T-helper 2 cell treated with Interferon-gamma antibody and Interleukin-4, amounts not matched to agents 5 μg/mL and 100 μg/mL, for 36 hours (primary cell): Measurements from ENCODE around the gene CFAP45.
A peak's percentile ranks its signal among the peaks of the same experiment; 100 is the strongest.

Experiments used
- DNase-seq: peaks from one replicate; pipeline ENCODE4 v3.0.0; 2021; ENCODE audit warnings: low spot score
- H3K27ac Mint-ChIP-seq: one replicate; pipeline ENCODE4 v1.8.0; 2021; ENCODE audit warnings: mild to moderate bottlenecking, mixed read lengths
- H3K27me3 Mint-ChIP-seq: one replicate; pipeline ENCODE4 v1.8.0; 2021; ENCODE audit warnings: low read depth, mixed read lengths
- H3K36me3 Mint-ChIP-seq: one replicate; pipeline ENCODE4 v1.8.0; 2021; ENCODE audit warnings: low read depth, mixed read lengths
- H3K4me1 Mint-ChIP-seq: one replicate; pipeline ENCODE4 v1.8.0; 2021; ENCODE audit warnings: low read depth, mixed read lengths
- H3K4me3 Mint-ChIP-seq: one replicate; pipeline ENCODE4 v1.8.0; 2022; ENCODE audit warnings: mild to moderate bottlenecking, moderate library complexity, mixed read lengths
- H3K9me3 Mint-ChIP-seq: one replicate; pipeline ENCODE4 v1.8.0; 2021; ENCODE audit warnings: mixed read lengths

Gene CFAP45

GRCh38 chr1:159892944-159893343 lies 7.0 kb downstream of the CFAP45 start:
- Mint-ChIP-seq H3K27ac (no peak overlapping the region), H3K27me3 (peaks cover 21% of the 10 kb centered on the region), H3K9me3 (no peaks in the 10 kb centered on the region), H3K4me1 (peaks cover 12% of the 10 kb centered on the region), H3K36me3 (no peaks in the 10 kb centered on the region), H3K4me3 (no peak overlapping the region)
- DNase-seq: no peak

GRCh38 chr1:159891275-159892157 lies 8.4 kb downstream of the CFAP45 start:
- Mint-ChIP-seq H3K27ac (no peak overlapping the region), H3K4me1 (peaks cover 12% of the 10 kb centered on the region), H3K27me3 (peaks cover 21% of the 10 kb centered on the region), H3K9me3 (no peaks in the 10 kb centered on the region), H3K4me3 (no peak overlapping the region), H3K36me3 (no peaks in the 10 kb centered on the region)
- peak; percentile 70 for DNase-seq

- DNase-seq: no peak
- Mint-ChIP-seq H3K4me3 (no peak overlapping the region), H3K27ac (no peak overlapping the region), H3K9me3 (no peaks in the 10 kb centered on the region), H3K36me3 (no peaks in the 10 kb centered on the region), H3K27me3 (peaks cover 12% of the 10 kb centered on the region), H3K4me1 (peaks cover 12% of the 10 kb centered on the region)
Observed at GRCh38 chr1:159890390-159890789, 9.6 kb downstream of the CFAP45 start.

- peaks cover 7% of the 10 kb centered on the region for H3K27me3 Mint-ChIP-seq
- peaks cover 12% of the 10 kb centered on the region for H3K4me1 Mint-ChIP-seq
- H3K36me3 Mint-ChIP-seq: no peaks in the 10 kb centered on the region
- no peak overlapping the region for H3K27ac Mint-ChIP-seq
- H3K4me3 Mint-ChIP-seq: no peak overlapping the region
- no peaks in the 10 kb centered on the region for H3K9me3 Mint-ChIP-seq
- no peak for DNase-seq
Observed at GRCh38 chr1:159889821-159890252, 10.1 kb downstream of the CFAP45 start.

- Mint-ChIP-seq H3K36me3 (no peaks in the 10 kb centered on the region), H3K4me1 (peaks cover 12% of the 10 kb centered on the region), H3K9me3 (no peaks in the 10 kb centered on the region), H3K4me3 (no peak overlapping the region), H3K27me3 (peaks cover 4% of the 10 kb centered on the region), H3K27ac (no peak overlapping the region)
- no peak for DNase-seq
Observed at GRCh38 chr1:159889202-159889601, 10.8 kb downstream of the CFAP45 start.

- H3K27ac Mint-ChIP-seq: no peak overlapping the region
- no peak for DNase-seq
- H3K4me1 Mint-ChIP-seq: peaks cover 2% of the 10 kb centered on the region
- H3K4me3 Mint-ChIP-seq: no peak overlapping the region
- no peaks in the 10 kb centered on the region for H3K27me3 Mint-ChIP-seq
- no peaks in the 10 kb centered on the region for H3K9me3 Mint-ChIP-seq
- H3K36me3 Mint-ChIP-seq: no peaks in the 10 kb centered on the region
Observed at GRCh38 chr1:159884296-159884695, 15.7 kb downstream of the CFAP45 start.

GRCh38 chr1:159883134-159883533 lies 16.8 kb downstream of the CFAP45 start:
- H3K27me3 Mint-ChIP-seq: no peaks in the 10 kb centered on the region
- H3K27ac Mint-ChIP-seq: no peak overlapping the region

GRCh38 chr1:159882527-159882862 lies 17.5 kb downstream of the CFAP45 start:
- Mint-ChIP-seq H3K36me3 (no peaks in the 10 kb centered on the region), H3K4me1 (no peaks in the 10 kb centered on the region), H3K27me3 (no peaks in the 10 kb centered on the region), H3K9me3 (no peaks in the 10 kb centered on the region), H3K27ac (no peak overlapping the region), H3K4me3 (no peak overlapping the region)
- no peak for DNase-seq

More at GRCh38 chr1:159883134-159883533, 16.8 kb downstream of the CFAP45 start:
- H3K4me3 Mint-ChIP-seq: no peak overlapping the region
- H3K9me3 Mint-ChIP-seq: no peaks in the 10 kb centered on the region
- H3K36me3 Mint-ChIP-seq: no peaks in the 10 kb centered on the region
- DNase-seq: no peak
- H3K4me1 Mint-ChIP-seq: no peaks in the 10 kb centered on the region

GRCh38 chr1:159881622-159882526 lies 18.1 kb downstream of the CFAP45 start:
- no peak overlapping the region for H3K4me3 Mint-ChIP-seq
- no peaks in the 10 kb centered on the region for H3K27me3 Mint-ChIP-seq
- no peaks in the 10 kb centered on the region for H3K36me3 Mint-ChIP-seq
- H3K4me1 Mint-ChIP-seq: no peaks in the 10 kb centered on the region
- DNase-seq: no peak
- no peak overlapping the region for H3K27ac Mint-ChIP-seq
- no peaks in the 10 kb centered on the region for H3K9me3 Mint-ChIP-seq

GRCh38 chr1:159880430-159880829 lies 19.5 kb downstream of the CFAP45 start:
- Mint-ChIP-seq H3K4me1 (no peaks in the 10 kb centered on the region), H3K4me3 (no peak overlapping the region), H3K9me3 (no peaks in the 10 kb centered on the region), H3K27me3 (no peaks in the 10 kb centered on the region), H3K27ac (no peak overlapping the region), H3K36me3 (no peaks in the 10 kb centered on the region)
- no peak for DNase-seq

GRCh38 chr1:159879977-159880376 lies 20.0 kb downstream of the CFAP45 start:
- H3K4me1 Mint-ChIP-seq: no peaks in the 10 kb centered on the region

GRCh38 chr1:159879136-159879535 lies 20.8 kb downstream of the CFAP45 start:
- DNase-seq: no peak
- Mint-ChIP-seq H3K36me3 (no peaks in the 10 kb centered on the region), H3K4me3 (no peak overlapping the region), H3K27me3 (no peaks in the 10 kb centered on the region), H3K9me3 (no peaks in the 10 kb centered on the region), H3K27ac (no peak overlapping the region), H3K4me1 (no peaks in the 10 kb centered on the region)

More at GRCh38 chr1:159879977-159880376, 20.0 kb downstream of the CFAP45 start:
- Mint-ChIP-seq H3K9me3 (no peaks in the 10 kb centered on the region), H3K36me3 (no peaks in the 10 kb centered on the region), H3K27me3 (no peaks in the 10 kb centered on the region), H3K4me3 (no peak overlapping the region), H3K27ac (no peak overlapping the region)
- no peak for DNase-seq

- Mint-ChIP-seq H3K9me3 (no peaks in the 10 kb centered on the region), H3K36me3 (no peaks in the 10 kb centered on the region), H3K4me1 (no peaks in the 10 kb centered on the region), H3K27me3 (no peaks in the 10 kb centered on the region), H3K4me3 (no peak overlapping the region), H3K27ac (no peak overlapping the region)
- no peak for DNase-seq
Observed at GRCh38 chr1:159877695-159878444, 22.1 kb downstream of the CFAP45 start.
